Measurements from ENCODE around the gene KRTAP10-1.

- TF ChIP-seq, protein P1, sequence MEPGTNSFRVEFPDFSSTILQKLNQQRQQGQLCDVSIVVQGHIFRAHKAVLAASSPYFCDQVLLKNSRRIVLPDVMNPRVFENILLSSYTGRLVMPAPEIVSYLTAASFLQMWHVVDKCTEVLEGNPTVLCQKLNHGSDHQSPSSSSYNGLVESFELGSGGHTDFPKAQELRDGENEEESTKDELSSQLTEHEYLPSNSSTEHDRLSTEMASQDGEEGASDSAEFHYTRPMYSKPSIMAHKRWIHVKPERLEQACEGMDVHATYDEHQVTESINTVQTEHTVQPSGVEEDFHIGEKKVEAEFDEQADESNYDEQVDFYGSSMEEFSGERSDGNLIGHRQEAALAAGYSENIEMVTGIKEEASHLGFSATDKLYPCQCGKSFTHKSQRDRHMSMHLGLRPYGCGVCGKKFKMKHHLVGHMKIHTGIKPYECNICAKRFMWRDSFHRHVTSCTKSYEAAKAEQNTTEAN (CRISPR knock-in tag; IDR thresholded peaks at IDR 0.05): no peak
- no peak for TF ChIP-seq PCBP2 (IDR thresholded peaks at IDR 0.05; ENCODE audit: low read depth, low read length, poor library complexity, severe bottlenecking)
These were observed 25.8 kb downstream of the KRTAP10-1 start for GRCh38 chr21:44514218-44514520.

Measured in K562 (cell line).